Retinal pigment epithelial cell (primary cell): ENCODE results near the gene HIPK3.
"Not testable (repeated sequence)": the region's sequence is repeated elsewhere in the genome, so short reads cannot be mapped to it uniquely, and the experiment has no call there.

Experiments used
- DNase-seq: peaks from one replicate; pipeline ENCODE4 v3.0.0-alpha.2; 2010; ENCODE audit warnings: low read depth
- H3K4me3 ChIP-seq: 2 replicates; pipeline ENCODE4 v1.5.1; 2011; ENCODE audit warnings: mild to moderate bottlenecking, low read length, control low read depth, moderate library complexity
- TF ChIP-seq, protein P1 (sequence below): conservative IDR thresholded peaks from 2 replicates; pipeline ENCODE4 v1.5.1; 2011; ENCODE audit warnings: low read depth, low read length, control low read depth, inconsistent platforms

The HIPK3 gene

DNA sequence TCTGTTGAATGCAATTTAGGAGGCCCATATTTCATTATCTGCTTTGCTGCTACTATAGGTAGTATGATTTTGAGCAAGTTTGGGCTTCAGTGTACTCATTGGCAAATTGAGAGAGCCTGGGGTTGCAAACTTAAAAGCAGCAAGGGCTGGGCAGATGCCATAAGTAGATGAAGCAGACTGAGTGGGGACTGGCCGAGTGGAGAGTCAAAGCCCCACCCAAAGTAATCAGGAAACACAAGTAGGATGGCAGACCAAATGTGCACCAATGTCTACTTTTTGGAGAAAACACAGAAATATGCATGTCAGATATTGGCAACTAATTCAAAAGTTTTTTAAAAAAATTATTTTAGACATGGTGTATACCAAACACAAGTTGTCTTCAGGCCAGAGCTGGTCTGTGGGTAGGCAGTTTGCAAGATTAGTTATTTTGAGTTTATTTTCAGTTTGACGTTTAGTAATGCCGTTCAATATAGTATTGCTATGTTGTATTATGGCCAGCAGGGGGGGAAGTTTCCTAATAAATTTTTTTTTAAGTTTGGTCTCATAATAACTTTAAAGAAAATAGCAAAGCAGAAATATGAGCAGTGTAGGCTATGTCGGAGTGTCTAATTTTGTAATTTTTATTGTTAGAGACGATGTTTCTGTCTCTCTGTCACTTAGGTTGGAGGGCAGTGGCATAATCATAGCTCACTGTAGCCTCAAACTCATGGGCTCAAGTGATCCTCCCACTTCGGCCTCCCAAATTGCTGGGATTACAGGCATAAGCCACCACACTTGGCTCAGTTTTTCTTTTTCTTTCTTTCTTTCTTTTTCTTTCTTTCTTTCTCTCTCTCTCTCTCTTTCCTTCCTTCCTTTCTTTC is 105.1 kb downstream of the HIPK3 start:
- TF ChIP-seq, protein P1, sequence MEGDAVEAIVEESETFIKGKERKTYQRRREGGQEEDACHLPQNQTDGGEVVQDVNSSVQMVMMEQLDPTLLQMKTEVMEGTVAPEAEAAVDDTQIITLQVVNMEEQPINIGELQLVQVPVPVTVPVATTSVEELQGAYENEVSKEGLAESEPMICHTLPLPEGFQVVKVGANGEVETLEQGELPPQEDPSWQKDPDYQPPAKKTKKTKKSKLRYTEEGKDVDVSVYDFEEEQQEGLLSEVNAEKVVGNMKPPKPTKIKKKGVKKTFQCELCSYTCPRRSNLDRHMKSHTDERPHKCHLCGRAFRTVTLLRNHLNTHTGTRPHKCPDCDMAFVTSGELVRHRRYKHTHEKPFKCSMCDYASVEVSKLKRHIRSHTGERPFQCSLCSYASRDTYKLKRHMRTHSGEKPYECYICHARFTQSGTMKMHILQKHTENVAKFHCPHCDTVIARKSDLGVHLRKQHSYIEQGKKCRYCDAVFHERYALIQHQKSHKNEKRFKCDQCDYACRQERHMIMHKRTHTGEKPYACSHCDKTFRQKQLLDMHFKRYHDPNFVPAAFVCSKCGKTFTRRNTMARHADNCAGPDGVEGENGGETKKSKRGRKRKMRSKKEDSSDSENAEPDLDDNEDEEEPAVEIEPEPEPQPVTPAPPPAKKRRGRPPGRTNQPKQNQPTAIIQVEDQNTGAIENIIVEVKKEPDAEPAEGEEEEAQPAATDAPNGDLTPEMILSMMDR = peak; percentile 55
- no peak for DNase-seq

GRCh38 chr11:33366918-33367317 is 109.7 kb downstream of the HIPK3 start:
- H3K4me3 ChIP-seq = no peak overlapping the region
- TF ChIP-seq, protein P1 = no peak
- no peak for DNase-seq

More for the DNA sequence above, 105.1 kb downstream of the HIPK3 start:
- no peak overlapping the region for H3K4me3 ChIP-seq

GRCh38 chr11:33368475-33368874 is 111.3 kb downstream of the HIPK3 start:
- DNase-seq, H3K4me3 ChIP-seq: not testable (repeated sequence)

GRCh38 chr11:33368931-33369330 is 111.8 kb downstream of the HIPK3 start:
- no peak for DNase-seq
- H3K4me3 ChIP-seq = no peak overlapping the region
- TF ChIP-seq, protein P1 = no peak

DNA sequence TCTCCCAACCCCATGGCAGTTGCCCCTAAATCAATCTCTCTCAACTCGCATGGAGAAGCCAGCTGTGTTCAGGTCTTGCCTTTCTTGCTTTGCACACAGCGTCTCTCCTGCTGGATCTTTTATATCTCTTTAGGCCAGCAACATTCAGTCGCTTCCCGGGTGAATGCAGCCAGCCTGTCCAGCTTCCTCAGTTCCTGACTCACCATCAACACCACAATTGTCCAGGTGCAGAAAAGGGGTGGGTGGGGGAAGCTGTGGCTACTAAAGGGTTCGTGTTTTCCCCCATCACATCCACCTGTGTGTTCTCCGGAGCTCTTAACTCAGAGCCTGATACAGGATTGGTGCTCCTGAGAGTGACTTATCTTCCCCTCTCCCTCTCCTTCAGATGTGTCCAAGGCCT is 116.5 kb downstream of the HIPK3 start:
- DNase-seq = no peak
- TF ChIP-seq, protein P1 = no peak
- H3K4me3 ChIP-seq = no peak overlapping the region

- TF ChIP-seq, protein P1 = no peak
- peak overlapping the region; percentile 50 for H3K4me3 ChIP-seq
- no peak for DNase-seq
Observed at GRCh38 chr11:33375236-33375635, 118.1 kb downstream of the HIPK3 start.

DNA sequence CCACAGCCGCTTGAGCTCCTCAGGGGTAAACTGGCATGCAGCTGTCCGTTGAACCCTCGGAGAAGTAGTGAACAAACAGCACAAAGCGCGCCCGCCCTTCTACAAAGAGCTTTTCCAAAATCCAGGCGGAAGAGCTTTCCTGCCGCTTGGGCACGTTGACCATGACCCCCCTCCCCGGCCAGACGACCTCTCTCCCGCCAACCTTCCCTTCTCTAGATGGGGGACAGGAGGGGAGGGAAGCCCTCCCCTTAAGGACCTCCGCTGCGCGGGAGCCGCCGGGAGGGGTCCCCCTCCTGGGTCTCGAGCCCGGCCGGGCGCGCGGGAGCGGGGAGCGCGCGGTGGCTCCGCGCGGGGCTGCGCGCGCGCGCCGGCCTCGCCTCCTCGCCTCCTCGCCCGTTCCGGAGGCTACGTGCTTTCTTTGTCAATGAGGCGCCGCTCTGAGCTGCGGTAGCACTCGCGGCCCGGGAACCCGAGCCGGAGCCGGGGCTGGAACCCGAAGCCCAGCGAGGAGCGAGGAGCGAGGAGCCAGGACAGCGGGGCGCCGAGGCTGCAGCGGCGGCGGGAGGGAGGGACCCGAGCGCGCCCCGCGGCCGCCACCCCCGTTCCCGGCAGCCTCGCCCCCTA is 118.6 kb downstream of the HIPK3 start, which contains the start of gene KIAA1549L:
Gene KIAA1549L, plus strand, starts transcription at position 421 of the 624 bp plus-strand sequence.
- H3K4me3 ChIP-seq = peak within 1 kb of the TSS; percentile 50
- TF ChIP-seq, protein P1 = no peak
- no peak for DNase-seq
